A673 (cell line): ENCODE results near the gene CXCL12. TPM values are rescaled to one million over a fixed set of nuclear protein-coding genes. Genes with fewer than 3 reads are reported as not detected.

Experiments used
- BruUV-seq: library from RNA; stranded (reverse); fragments of 400-500 nt; replicated peaks from 2 replicates; lab custom pipeline; 2021; lab: Mats Ljungman, UMichigan
- CTCF ChIA-PET: fragments of 300-600 bp; sonication (Branson Sonifier 250); formaldehyde crosslinking; loops from one replicate; lab custom pipeline; 2022; ENCODE audit warnings: antibody characterized with exemption; lab: Charles Lee
- POLR2A ChIA-PET: fragments of 300-600 bp; sonication (Branson Sonifier 250); formaldehyde crosslinking; loops from one replicate; lab custom pipeline; 2022; ENCODE audit warnings: antibody characterized with exemption; ENCODE audit not compliant: low non-redundant PET; lab: Charles Lee
- DNase-seq: peaks from one replicate; pipeline ENCODE4 v3.0.0-alpha.2; 2015; ENCODE audit warnings: low spot score
- H3K27ac ChIP-seq: fragments of 200-600 bp; sonication (generic); 2 replicates; pipeline ENCODE4 v1.5.1; 2016; ENCODE audit warnings: mixed run types, low read depth, mild to moderate bottlenecking, mixed read lengths, antibody characterized with exemption, low read length; ENCODE audit not compliant: poor library complexity, severe bottlenecking
- H3K27me3 ChIP-seq: fragments of 200-600 bp; sonication (generic); replicated peaks from 2 replicates; pipeline ENCODE4 v1.6.1; 2017; ENCODE audit warnings: mixed run types, low read depth, mild to moderate bottlenecking, mixed read lengths, antibody characterized with exemption, low read length; ENCODE audit not compliant: insufficient read depth, poor library complexity
- H3K36me3 ChIP-seq: fragments of 200-600 bp; sonication (generic); 2 replicates; pipeline ENCODE4 v1.6.1; 2016; ENCODE audit warnings: mixed run types, mild to moderate bottlenecking, mixed read lengths, antibody characterized with exemption, low read length; ENCODE audit not compliant: insufficient read depth, poor library complexity, severe bottlenecking
- H3K4me1 ChIP-seq: fragments of 200-600 bp; sonication (generic); 2 replicates; pipeline ENCODE4 v1.6.1; 2017; ENCODE audit warnings: mixed run types, mild to moderate bottlenecking, mixed read lengths, antibody characterized with exemption, low read length; ENCODE audit not compliant: insufficient read depth, poor library complexity, severe bottlenecking
- H3K4me3 ChIP-seq: fragments of 200-600 bp; sonication (generic); 2 replicates; pipeline ENCODE4 v1.5.1; 2016; ENCODE audit warnings: low read depth, mixed run types, mild to moderate bottlenecking, mixed read lengths, low read length; ENCODE audit not compliant: poor library complexity, severe bottlenecking
- H3K9me3 ChIP-seq: fragments of 200-600 bp; sonication (generic); 2 replicates; pipeline ENCODE4 v1.6.1; 2016; ENCODE audit warnings: mixed run types, low read depth, mild to moderate bottlenecking, mixed read lengths, antibody characterized with exemption, low read length; ENCODE audit not compliant: poor library complexity, severe bottlenecking
- EZH2 ChIP-seq: fragments of 200-600 bp; sonication (generic); IDR thresholded peaks from 2 replicates; pipeline ENCODE4 v1.6.1; 2017; ENCODE audit warnings: borderline replicate concordance, low read depth, mild to moderate bottlenecking, mixed read lengths, antibody characterized with exemption, low read length; ENCODE audit not compliant: poor library complexity, severe bottlenecking
- intact Hi-C: fragments of 100-400 bp; cut with micrococcal nuclease; formaldehyde crosslinking; loops from one replicate; pipeline ENCODE4 v1.10.0; 2022; ENCODE audit not compliant: unreplicated experiment
- total RNA-seq: library from RNA; stranded (reverse); gene quantifications from 2 replicates; pipeline ENCODE4 v1.2.3, GENCODE V29; 2021
- TF ChIP-seq, protein P1 (sequence below): fragments of 300-800, 200-600 bp; sonication (generic); conservative IDR thresholded peaks from 2 replicates; pipeline ENCODE4 v1.5.1; 2017; ENCODE audit warnings: low read depth, mild to moderate bottlenecking, antibody characterized with exemption, low read length, moderate library complexity, mixed read lengths

CXCL12 gene
- total RNA-seq, 1 experiment from 2014 or later, result 0.30 TPM

- BruUV-seq, result no TSS peak
- H3K27me3 ChIP-seq, result no peaks in the 10 kb centered on the region
- TF ChIP-seq, protein P1, sequence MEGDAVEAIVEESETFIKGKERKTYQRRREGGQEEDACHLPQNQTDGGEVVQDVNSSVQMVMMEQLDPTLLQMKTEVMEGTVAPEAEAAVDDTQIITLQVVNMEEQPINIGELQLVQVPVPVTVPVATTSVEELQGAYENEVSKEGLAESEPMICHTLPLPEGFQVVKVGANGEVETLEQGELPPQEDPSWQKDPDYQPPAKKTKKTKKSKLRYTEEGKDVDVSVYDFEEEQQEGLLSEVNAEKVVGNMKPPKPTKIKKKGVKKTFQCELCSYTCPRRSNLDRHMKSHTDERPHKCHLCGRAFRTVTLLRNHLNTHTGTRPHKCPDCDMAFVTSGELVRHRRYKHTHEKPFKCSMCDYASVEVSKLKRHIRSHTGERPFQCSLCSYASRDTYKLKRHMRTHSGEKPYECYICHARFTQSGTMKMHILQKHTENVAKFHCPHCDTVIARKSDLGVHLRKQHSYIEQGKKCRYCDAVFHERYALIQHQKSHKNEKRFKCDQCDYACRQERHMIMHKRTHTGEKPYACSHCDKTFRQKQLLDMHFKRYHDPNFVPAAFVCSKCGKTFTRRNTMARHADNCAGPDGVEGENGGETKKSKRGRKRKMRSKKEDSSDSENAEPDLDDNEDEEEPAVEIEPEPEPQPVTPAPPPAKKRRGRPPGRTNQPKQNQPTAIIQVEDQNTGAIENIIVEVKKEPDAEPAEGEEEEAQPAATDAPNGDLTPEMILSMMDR, result no peak
- no peak for TF ChIP-seq EZH2
- no peak for DNase-seq
- no peaks in the 10 kb centered on the region for H3K4me1 ChIP-seq
- CTCF ChIA-PET, result no interaction called here
- POLR2A ChIA-PET, result no interaction called here
- no peaks in the 10 kb centered on the region for H3K36me3 ChIP-seq
- no peak overlapping the region for H3K27ac ChIP-seq
- H3K4me3 ChIP-seq, result no peak overlapping the region
- no peaks in the 10 kb centered on the region for H3K9me3 ChIP-seq
- intact Hi-C loops, result no loop called here
These were observed 16.3 kb downstream of the CXCL12 start for GRCh38 chr10:44368637-44369036.

DNA sequence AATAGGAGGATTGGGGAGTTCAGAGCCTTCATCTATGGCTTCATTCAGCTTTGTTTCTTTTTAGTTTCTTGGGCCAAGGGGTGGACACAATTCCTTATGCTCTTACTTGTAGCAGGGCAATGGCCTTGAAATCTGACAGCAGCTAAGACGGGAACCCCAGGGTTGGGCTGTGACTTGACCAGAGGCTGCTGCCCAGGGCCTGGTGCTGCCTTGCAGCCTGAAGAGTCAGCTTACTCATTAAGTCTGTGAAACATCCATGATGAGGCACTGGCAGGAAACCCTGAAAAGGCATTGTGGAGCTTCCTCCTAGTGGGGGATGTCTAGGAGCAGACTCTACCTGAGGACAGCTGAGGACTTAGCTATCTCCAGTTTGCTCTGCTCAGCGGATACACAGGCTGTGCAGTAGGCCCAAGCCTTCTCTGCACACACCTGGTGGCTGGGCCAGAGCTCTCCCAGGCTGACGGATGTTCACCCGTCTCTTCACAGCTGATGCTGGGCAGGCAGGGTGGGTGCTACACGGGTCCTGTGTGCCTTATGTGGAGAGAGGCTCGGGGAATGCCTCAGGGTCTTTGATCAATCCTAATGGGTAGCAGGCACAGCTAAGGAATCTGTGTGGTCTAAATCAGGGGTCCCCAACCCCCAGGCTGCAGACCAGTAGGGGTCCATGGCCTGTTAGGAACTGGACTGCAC lies 17.8 kb downstream of the CXCL12 start:
- BruUV-seq, result no TSS peak
- TF ChIP-seq, protein P1, result no peak
- no peak for TF ChIP-seq EZH2
- Histone ChIP-seq H3K4me1 (no peaks in the 10 kb centered on the region), H3K27me3 (no peaks in the 10 kb centered on the region), H3K4me3 (no peak overlapping the region), H3K36me3 (no peaks in the 10 kb centered on the region), H3K27ac (no peak overlapping the region), H3K9me3 (no peaks in the 10 kb centered on the region)
- POLR2A ChIA-PET, result no interaction called here
- CTCF ChIA-PET, result no interaction called here
- intact Hi-C loops, result no loop called here
- DNase-seq, result no peak

DNA sequence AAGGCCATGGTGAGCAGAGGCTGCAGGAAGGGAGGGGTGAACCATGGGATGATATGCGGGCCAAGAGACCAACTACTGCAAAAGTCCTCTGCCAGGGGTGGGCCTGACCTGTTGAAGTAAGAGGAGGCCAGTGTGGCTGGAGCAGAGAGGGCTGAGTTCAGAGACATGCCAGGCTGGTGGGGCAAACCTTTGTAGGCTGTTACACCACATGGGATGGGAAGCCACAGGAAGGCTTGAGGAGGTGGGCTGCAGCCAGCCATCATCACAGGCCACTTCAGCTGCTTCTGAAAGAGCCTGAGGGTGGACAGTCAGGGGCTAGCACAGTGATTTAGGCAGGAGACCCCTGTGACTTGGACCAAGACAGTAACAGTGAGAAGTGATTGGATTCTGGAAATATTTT lies 20.3 kb downstream of the CXCL12 start:
- CTCF ChIA-PET, result no interaction called here
- TF ChIP-seq EZH2, result no peak
- TF ChIP-seq, protein P1, result no peak
- H3K4me3 ChIP-seq, result no peak overlapping the region
- BruUV-seq, result no TSS peak
- no peaks in the 10 kb centered on the region for H3K4me1 ChIP-seq
- H3K27me3 ChIP-seq, result no peaks in the 10 kb centered on the region
- POLR2A ChIA-PET, result no interaction called here
- H3K27ac ChIP-seq, result no peak overlapping the region
- intact Hi-C loops, result no loop called here
- DNase-seq, result no peak
- no peaks in the 10 kb centered on the region for H3K36me3 ChIP-seq
- H3K9me3 ChIP-seq, result no peaks in the 10 kb centered on the region
